ENCODE data around the gene LRRK1.

DNA sequence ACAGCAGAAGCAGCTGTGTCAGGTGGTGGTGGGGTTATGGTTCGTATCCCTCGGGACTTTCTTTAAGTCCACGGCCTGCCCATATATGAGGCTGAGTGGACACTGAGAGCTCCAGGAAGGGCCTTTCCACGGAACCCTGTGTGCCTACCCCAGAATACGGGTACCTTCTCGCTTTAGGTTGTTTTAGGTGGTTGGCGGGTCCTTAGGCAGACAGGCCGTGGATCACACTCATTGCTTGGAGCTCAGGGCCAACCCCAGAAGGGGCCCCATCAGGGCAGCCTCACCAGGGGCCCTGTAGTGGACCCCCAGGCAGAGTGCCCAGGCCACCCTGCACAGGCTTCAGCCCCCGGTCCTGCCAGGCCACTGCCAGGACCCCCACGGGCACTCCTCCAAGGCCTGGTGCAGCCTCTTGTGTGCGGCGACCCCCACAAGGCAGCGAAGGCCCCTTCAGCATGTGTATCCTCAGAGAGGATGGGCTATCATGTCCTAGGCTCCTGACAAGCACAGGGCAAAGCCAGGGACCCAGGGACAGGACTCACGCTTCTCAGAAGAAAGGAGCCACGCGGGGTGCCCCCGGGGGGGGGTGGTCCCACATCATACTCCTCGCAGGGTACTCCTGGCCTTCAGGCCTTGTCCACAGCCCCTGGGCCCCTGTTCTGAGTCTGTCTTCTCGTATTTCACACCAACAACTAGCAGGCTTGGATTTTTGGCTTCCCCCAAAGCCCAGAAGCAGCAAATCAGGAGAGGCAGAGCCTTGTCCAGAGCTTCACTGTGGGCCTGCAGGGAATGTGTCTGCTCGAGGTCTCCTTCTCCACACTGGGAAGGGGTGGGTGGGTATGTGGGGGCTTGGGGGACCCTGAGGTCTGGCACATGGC is 93.4 kb downstream of the LRRK1 start:
- TF ChIP-seq EZH2 (IDR thresholded peaks at IDR 0.05; ENCODE audit: borderline replicate concordance, insufficient read depth, low read depth, low read length, poor library complexity, severe bottlenecking), result no peak
- TF ChIP-seq, protein P1, sequence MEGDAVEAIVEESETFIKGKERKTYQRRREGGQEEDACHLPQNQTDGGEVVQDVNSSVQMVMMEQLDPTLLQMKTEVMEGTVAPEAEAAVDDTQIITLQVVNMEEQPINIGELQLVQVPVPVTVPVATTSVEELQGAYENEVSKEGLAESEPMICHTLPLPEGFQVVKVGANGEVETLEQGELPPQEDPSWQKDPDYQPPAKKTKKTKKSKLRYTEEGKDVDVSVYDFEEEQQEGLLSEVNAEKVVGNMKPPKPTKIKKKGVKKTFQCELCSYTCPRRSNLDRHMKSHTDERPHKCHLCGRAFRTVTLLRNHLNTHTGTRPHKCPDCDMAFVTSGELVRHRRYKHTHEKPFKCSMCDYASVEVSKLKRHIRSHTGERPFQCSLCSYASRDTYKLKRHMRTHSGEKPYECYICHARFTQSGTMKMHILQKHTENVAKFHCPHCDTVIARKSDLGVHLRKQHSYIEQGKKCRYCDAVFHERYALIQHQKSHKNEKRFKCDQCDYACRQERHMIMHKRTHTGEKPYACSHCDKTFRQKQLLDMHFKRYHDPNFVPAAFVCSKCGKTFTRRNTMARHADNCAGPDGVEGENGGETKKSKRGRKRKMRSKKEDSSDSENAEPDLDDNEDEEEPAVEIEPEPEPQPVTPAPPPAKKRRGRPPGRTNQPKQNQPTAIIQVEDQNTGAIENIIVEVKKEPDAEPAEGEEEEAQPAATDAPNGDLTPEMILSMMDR (IDR thresholded peaks at IDR 0.05), result no peak
